ENCODE results near the gene COA1. TPM values are rescaled to one million over a fixed set of nuclear protein-coding genes. Genes with fewer than 3 reads are reported as not detected.
"Not testable (repeated sequence)": the region's sequence is repeated elsewhere in the genome, so short reads cannot be mapped to it uniquely, and the experiment has no call there.

The COA1 gene
- total RNA-seq, 4 donors from 2014 or later: 20.5 to 59.1 (median 42.3) TPM

DNA sequence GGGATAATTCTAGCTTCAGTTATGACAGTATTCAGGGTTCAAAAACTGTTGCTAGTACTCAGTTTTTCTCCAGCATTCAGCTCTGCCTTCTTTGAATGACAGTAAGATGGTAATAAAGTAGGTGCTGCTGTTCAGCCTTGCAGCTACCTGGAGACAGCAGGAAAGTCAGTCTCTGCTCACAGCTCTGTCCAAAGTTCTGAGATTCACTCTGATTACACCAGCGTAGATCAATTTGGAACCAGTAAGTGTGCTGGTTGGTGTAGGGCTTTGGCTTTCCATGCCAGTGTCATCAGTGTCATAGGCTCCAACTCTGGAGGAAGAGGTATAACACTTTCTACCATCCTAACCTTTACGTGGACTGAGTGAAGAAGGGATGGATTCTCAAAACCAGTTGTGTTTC is 120.2 kb downstream of the COA1 start:
- Histone ChIP-seq H3K4me1 (peaks cover 0 to 26% (median 13%) of the 10 kb centered on the region in 3 donors), H3K36me3 (peaks cover 0 to 40% (median 0%) of the 10 kb centered on the region in 3 donors), H3K4me3 (no peak overlapping the region), H3K9me3 (no peaks in the 10 kb centered on the region), H3K27me3 (no peaks in the 10 kb centered on the region), H3K27ac (no peak overlapping the region)
- 100% methylated on average over 2 of the region's 2 CpGs for WGBS, 2 donors
- DNase-seq: no peak
- TF ChIP-seq POLR2A (IDR thresholded peaks at IDR 0.05): no peak
- TF ChIP-seq, protein P1, sequence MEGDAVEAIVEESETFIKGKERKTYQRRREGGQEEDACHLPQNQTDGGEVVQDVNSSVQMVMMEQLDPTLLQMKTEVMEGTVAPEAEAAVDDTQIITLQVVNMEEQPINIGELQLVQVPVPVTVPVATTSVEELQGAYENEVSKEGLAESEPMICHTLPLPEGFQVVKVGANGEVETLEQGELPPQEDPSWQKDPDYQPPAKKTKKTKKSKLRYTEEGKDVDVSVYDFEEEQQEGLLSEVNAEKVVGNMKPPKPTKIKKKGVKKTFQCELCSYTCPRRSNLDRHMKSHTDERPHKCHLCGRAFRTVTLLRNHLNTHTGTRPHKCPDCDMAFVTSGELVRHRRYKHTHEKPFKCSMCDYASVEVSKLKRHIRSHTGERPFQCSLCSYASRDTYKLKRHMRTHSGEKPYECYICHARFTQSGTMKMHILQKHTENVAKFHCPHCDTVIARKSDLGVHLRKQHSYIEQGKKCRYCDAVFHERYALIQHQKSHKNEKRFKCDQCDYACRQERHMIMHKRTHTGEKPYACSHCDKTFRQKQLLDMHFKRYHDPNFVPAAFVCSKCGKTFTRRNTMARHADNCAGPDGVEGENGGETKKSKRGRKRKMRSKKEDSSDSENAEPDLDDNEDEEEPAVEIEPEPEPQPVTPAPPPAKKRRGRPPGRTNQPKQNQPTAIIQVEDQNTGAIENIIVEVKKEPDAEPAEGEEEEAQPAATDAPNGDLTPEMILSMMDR (IDR thresholded peaks at IDR 0.05): no peak
- intact Hi-C loops (cut with DNase I): no loop called here

DNA sequence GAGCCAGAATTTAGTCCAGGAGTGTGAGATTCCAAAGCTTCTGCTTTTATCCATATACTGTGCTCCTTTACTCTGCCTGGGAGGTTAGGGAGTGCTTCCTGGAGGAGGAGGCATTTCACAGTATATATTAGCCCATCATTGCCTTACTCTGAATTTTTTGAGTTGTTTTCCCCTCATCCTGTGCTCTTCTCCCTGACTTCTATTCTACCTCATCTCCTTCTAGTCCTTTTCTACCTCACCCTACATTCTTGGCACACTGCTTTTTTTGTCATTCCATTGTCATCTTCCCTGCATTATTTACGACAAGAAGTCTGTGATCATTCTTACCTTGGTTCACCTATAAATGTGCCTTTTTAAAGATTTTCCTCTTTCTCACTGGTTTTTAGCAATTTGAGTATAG is 125.1 kb downstream of the COA1 start:
- 90 to 94% methylated on average over 1 of the region's 1 CpG for WGBS, 2 donors
- no peak overlapping the region for H3K4me3 ChIP-seq
- H3K27ac ChIP-seq: no peak overlapping the region
- no peak for DNase-seq
- H3K27me3 ChIP-seq: no peaks in the 10 kb centered on the region
- TF ChIP-seq, protein P1 (IDR thresholded peaks at IDR 0.05): no peak
- TF ChIP-seq POLR2A (IDR thresholded peaks at IDR 0.05): no peak
- intact Hi-C loops (cut with DNase I): no loop called here
- peaks cover 0 to 23% (median 0%) of the 10 kb centered on the region in 3 donors for H3K36me3 ChIP-seq
- no peaks in the 10 kb centered on the region for H3K9me3 ChIP-seq
- peaks cover 0 to 20% (median 0%) of the 10 kb centered on the region in 3 donors for H3K4me1 ChIP-seq

DNA sequence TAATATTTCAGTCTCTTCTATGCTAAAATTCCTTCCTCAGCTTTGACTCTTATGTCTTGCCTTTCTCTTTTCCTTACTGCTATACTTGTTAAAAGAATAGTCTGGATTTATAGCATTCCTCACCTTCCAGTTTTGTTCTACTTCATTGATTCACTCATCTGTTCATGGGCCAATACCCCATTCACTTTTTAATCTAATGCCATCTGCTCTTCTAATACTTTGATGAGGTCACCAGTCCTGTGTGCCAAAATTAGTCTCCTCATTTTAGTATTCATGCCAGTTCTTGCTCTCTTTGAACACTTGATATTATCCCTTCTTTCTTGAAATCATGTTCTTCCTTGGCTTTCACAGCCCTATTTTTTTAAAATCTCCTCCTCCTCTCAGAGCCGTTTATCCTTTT is 127.1 kb downstream of the COA1 start:
- intact Hi-C loops (cut with DNase I): no loop called here
- WGBS, 2 donors: 38% methylated on average over 1 of the region's 1 CpG
- Histone ChIP-seq H3K9me3 (no peaks in the 10 kb centered on the region), H3K36me3 (peaks cover 0 to 30% (median 0%) of the 10 kb centered on the region in 3 donors), H3K4me1 (peaks cover 0 to 20% (median 0%) of the 10 kb centered on the region in 3 donors), H3K4me3 (no peak overlapping the region), H3K27me3 (no peaks in the 10 kb centered on the region), H3K27ac (no peak overlapping the region)
- TF ChIP-seq POLR2A (IDR thresholded peaks at IDR 0.05): no peak
- TF ChIP-seq, protein P1 (IDR thresholded peaks at IDR 0.05): no peak
- DNase-seq: no peak

DNA sequence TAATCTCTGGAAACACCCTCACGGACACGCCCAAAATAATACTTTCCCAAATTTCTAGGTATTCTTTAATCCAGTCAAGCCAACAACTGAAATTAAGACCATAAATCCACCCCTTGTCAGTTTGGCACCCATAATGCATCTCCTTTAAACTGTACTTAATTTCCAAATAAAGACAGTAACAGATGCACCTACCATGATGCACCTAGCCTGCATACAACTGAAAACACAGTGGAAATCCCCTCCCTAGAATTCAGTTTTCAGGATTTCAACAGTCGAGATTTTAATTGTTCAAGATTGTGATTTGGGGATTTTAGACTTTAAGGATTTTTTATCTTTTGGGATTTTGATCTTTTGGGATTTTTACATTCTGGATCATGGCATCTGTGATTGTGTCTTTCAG is 129.3 kb downstream of the COA1 start:
- intact Hi-C loops (cut with DNase I): no loop called here
- TF ChIP-seq POLR2A (IDR thresholded peaks at IDR 0.05): no peak
- TF ChIP-seq, protein P1 (IDR thresholded peaks at IDR 0.05): no peak
- Histone ChIP-seq H3K4me1 (peaks cover 0 to 20% (median 0%) of the 10 kb centered on the region in 3 donors), H3K4me3 (no peak overlapping the region), H3K27me3 (no peaks in the 10 kb centered on the region), H3K9me3 (no peaks in the 10 kb centered on the region), H3K27ac (no peak overlapping the region), H3K36me3 (peaks cover 0 to 45% (median 0%) of the 10 kb centered on the region in 3 donors)
- 89% methylated on average over 3 of the region's 3 CpGs for WGBS, 2 donors
- DNase-seq: no peak

DNA sequence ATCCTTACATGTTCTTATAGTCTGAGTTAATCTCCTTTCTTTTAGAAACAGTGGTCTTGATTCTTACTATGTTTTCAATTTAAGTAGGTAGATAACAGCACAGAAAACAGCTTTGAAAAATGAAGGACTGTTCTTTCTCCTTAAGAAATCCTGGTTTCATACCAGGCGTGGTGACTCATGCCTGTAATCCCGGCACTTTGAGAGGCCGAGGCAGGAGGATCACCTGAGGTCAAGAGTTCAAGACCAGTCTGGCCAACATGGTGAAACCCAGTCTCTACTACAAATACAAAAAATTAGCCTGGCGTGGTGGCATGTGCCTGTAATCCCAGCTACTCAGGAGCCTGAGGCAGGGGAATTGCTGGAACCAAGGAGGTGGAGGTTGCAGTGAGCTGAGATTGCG is 132.9 kb downstream of the COA1 start:
- H3K27ac ChIP-seq; intact Hi-C loops (cut with DNase I); H3K4me3 ChIP-seq; DNase-seq; H3K27me3 ChIP-seq; H3K9me3 ChIP-seq: not testable (repeated sequence)
- H3K36me3 ChIP-seq: peaks cover 0 to 45% (median 0%) of the 10 kb centered on the region in 3 donors
- H3K4me1 ChIP-seq: peaks cover 0 to 30% (median 4%) of the 10 kb centered on the region in 3 donors
- 55 to 76% methylated on average over 3 to 5 of the region's 5 CpGs for WGBS, 2 donors

DNA sequence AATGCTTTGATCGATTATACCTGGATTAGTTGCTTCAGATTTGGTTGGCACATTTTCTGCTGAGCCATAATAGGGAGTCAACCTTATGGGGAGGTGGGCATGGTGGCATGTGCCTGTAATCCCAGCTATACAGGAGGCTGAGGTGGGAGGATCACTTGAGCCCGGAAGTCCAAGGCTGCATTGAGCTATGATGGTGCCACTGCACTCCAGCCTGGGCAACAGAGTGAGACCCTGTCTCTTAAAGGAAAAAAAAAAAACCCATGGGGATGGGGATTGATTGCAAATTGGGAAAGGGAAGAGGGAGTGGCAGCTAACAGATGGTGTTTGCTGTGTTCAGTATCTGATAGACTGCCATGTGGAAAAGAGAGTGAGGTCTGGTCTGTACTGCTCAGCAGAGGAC is 135.3 kb downstream of the COA1 start:
- H3K4me3 ChIP-seq: no peak overlapping the region
- peaks cover 0 to 31% (median 8%) of the 10 kb centered on the region in 3 donors for H3K4me1 ChIP-seq
- intact Hi-C loops (cut with DNase I): no loop called here
- peaks cover 0 to 33% (median 0%) of the 10 kb centered on the region in 3 donors for H3K36me3 ChIP-seq
- H3K9me3 ChIP-seq: no peaks in the 10 kb centered on the region
- DNase-seq: no peak
- TF ChIP-seq POLR2A (IDR thresholded peaks at IDR 0.05): no peak
- TF ChIP-seq, protein P1 (IDR thresholded peaks at IDR 0.05): no peak
- H3K27ac ChIP-seq: no peak overlapping the region
- H3K27me3 ChIP-seq: no peaks in the 10 kb centered on the region
- WGBS, 2 donors: 56 to 65% methylated on average over 2 of the region's 2 CpGs

Data from esophagus squamous epithelium (tissue), 5 donors.